ENCODE data around the gene TRIM75. TPM values are rescaled to one million over a fixed set of nuclear protein-coding genes. Genes with fewer than 3 reads are reported as not detected.
"Not testable (repeated sequence)": the region's sequence is repeated elsewhere in the genome, so short reads cannot be mapped to it uniquely, and the experiment has no call there.

The TRIM75 gene
- total and polyA plus RNA-seq, 7 experiments from 2014 or later = not detected

DNA sequence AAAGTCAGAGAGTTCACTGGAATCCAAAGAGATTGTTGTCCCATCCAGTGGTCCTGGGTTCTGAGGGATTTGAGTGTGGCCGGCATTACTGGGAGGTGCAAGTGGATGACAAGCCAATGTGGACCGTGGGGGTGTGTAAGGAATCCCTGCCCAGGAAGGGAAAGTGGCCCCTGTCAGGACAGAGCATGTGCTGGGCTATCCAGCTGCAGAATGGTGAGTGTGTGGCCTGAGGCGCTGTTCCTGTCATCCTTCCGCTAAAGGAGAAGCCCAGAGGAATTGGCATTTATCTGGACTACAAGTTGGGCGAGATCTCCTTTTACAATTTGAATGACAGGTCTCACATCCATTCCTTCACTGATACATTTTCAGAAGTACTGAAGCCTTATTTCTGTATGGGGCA, 42.3 kb upstream of the TRIM75 start:
- ChIA-PET CTCF (no interaction called here), POLR2A (no interaction called here)
- H3K27ac Mint-ChIP-seq = no peak overlapping the region
- no peaks in the 10 kb centered on the region for H3K27me3 ChIP-seq (ENCODE audit: control insufficient read depth in 2 of 2, insufficient read depth in 2 of 2, low read length in 2 of 2)
- H3K4me3 ChIP-seq (ENCODE audit: low read length) = no peak overlapping the region
- no peaks in the 10 kb centered on the region for H3K9me3 ChIP-seq (ENCODE audit: control insufficient read depth in 2 of 3, low read length in 3 of 3)
- intact Hi-C loops (cut with micrococcal nuclease) = no loop called here
- no peak overlapping the region for H3K4me3 Mint-ChIP-seq
- H3K27me3 Mint-ChIP-seq = peaks cover 4 to 44% (median 24%) of the 10 kb centered on the region in 5 donors
- DNase-seq (no peak), ATAC-seq (no peak)
- H3K4me1 Mint-ChIP-seq = peaks cover 0 to 15% (median 0%) of the 10 kb centered on the region in 7 donors
- no peaks in the 10 kb centered on the region for H3K9me3 Mint-ChIP-seq
- H3K36me3 Mint-ChIP-seq = peaks cover 0 to 4% (median 0%) of the 10 kb centered on the region in 5 donors
- no peaks in the 10 kb centered on the region for H3K4me1 ChIP-seq (ENCODE audit: control insufficient read depth in 2 of 2, insufficient read depth in 2 of 2, low read length in 2 of 2)
- no peak overlapping the region for H3K27ac ChIP-seq (ENCODE audit: low read depth, low read length)
- no peaks in the 10 kb centered on the region for H3K36me3 ChIP-seq (ENCODE audit: control insufficient read depth in 2 of 3, insufficient read depth in 3 of 3, low read length in 3 of 3)

DNA sequence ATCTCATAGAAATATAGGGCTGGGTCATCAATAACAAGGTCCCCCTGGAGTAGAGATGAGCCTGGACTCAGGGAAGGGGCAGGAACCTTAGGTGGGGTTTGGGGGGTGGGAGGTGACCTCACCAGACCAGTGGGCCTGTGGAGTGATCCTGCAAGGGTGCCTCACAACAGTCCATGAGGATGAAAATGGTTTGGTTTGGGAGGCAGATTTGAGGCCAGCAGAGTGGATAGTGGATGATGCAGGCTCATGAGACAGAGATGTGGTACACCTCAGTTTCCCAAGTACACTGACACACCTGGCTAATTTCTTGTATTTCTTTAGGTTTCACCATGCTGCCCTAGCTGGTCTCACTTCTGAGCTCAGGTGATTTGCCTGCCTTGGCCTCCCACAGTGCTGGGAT, 40.0 kb upstream of the TRIM75 start:
- Histone ChIP-seq H3K9me3 (ENCODE audit: control insufficient read depth in 2 of 3, low read length in 3 of 3) (no peaks in the 10 kb centered on the region), H3K27me3 (ENCODE audit: control insufficient read depth in 2 of 2, insufficient read depth in 2 of 2, low read length in 2 of 2) (no peaks in the 10 kb centered on the region), H3K27ac (ENCODE audit: low read depth, low read length) (no peak overlapping the region), H3K4me3 (ENCODE audit: low read length) (no peak overlapping the region), H3K4me1 (ENCODE audit: control insufficient read depth in 2 of 2, insufficient read depth in 2 of 2, low read length in 2 of 2) (no peaks in the 10 kb centered on the region), H3K36me3 (ENCODE audit: control insufficient read depth in 2 of 3, insufficient read depth in 3 of 3, low read length in 3 of 3) (no peaks in the 10 kb centered on the region)
- ATAC-seq = no peak
- H3K4me3 Mint-ChIP-seq = no peak overlapping the region
- peaks cover 0 to 4% (median 0%) of the 10 kb centered on the region in 5 donors for H3K36me3 Mint-ChIP-seq
- H3K27ac Mint-ChIP-seq = no peak overlapping the region
- peaks cover 0 to 15% (median 0%) of the 10 kb centered on the region in 7 donors for H3K4me1 Mint-ChIP-seq
- ChIA-PET POLR2A (no interaction called here), CTCF (no interaction called here)
- peaks cover 0 to 2% (median 0%) of the 10 kb centered on the region in 11 donors for H3K9me3 Mint-ChIP-seq
- peaks cover 3 to 54% (median 15%) of the 10 kb centered on the region in 5 donors for H3K27me3 Mint-ChIP-seq
- no peak for DNase-seq
- intact Hi-C loops (cut with micrococcal nuclease) = no loop called here

DNA sequence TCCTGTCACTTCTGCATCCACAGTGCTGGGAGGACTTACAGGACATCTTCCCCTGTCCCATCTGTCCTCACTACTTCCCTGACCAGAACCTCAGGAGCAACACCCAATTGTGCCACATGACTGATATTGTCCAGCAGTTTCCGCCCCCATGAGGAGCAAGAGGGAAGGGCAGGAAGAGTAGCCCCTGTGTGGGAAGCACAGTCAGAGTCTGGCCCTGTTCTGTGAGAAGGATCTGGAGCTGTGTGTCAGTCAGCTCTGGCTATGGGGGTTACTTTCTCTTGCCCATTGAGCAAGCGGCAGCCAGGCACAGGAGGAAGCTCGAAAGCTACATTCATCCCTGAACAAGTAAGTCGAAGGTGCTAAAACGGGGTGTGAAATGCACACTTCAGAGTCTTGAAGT, 36.7 kb upstream of the TRIM75 start:
- no peak overlapping the region for H3K27ac Mint-ChIP-seq
- H3K4me3 ChIP-seq (ENCODE audit: low read length) = no peak overlapping the region
- no peaks in the 10 kb centered on the region for H3K9me3 ChIP-seq (ENCODE audit: control insufficient read depth in 2 of 3, low read length in 3 of 3)
- peaks cover 0 to 4% (median 0%) of the 10 kb centered on the region in 5 donors for H3K36me3 Mint-ChIP-seq
- peaks cover 0 to 3% (median 0%) of the 10 kb centered on the region in 7 donors for H3K4me1 Mint-ChIP-seq
- CTCF ChIA-PET = no interaction called here
- ATAC-seq (no peak), DNase-seq (no peak)
- H3K27ac ChIP-seq (ENCODE audit: low read depth, low read length) = no peak overlapping the region
- intact Hi-C loops (cut with micrococcal nuclease) = no loop called here
- no peaks in the 10 kb centered on the region for H3K4me1 ChIP-seq (ENCODE audit: control insufficient read depth in 2 of 2, insufficient read depth in 2 of 2, low read length in 2 of 2)
- no peaks in the 10 kb centered on the region for H3K36me3 ChIP-seq (ENCODE audit: control insufficient read depth in 2 of 3, insufficient read depth in 3 of 3, low read length in 3 of 3)
- H3K27me3 Mint-ChIP-seq = peaks cover 2 to 34% (median 5%) of the 10 kb centered on the region in 5 donors
- no peaks in the 10 kb centered on the region for H3K27me3 ChIP-seq (ENCODE audit: control insufficient read depth in 2 of 2, insufficient read depth in 2 of 2, low read length in 2 of 2)
- H3K4me3 Mint-ChIP-seq = no peak overlapping the region
- POLR2A ChIA-PET = no interaction called here
- peaks cover 0 to 5% (median 0%) of the 10 kb centered on the region in 11 donors for H3K9me3 Mint-ChIP-seq

- H3K4me1 Mint-ChIP-seq; ATAC-seq; H3K4me3 Mint-ChIP-seq; POLR2A ChIA-PET; H3K4me3 ChIP-seq (ENCODE audit: low read length); intact Hi-C loops (cut with micrococcal nuclease); H3K4me1 ChIP-seq (ENCODE audit: control insufficient read depth in 2 of 2, insufficient read depth in 2 of 2, low read length in 2 of 2); H3K27ac ChIP-seq (ENCODE audit: low read depth, low read length); H3K27me3 ChIP-seq (ENCODE audit: control insufficient read depth in 2 of 2, insufficient read depth in 2 of 2, low read length in 2 of 2); DNase-seq; H3K9me3 Mint-ChIP-seq; H3K9me3 ChIP-seq (ENCODE audit: control insufficient read depth in 2 of 3, low read length in 3 of 3); H3K27ac Mint-ChIP-seq; H3K36me3 Mint-ChIP-seq; CTCF ChIA-PET; H3K36me3 ChIP-seq (ENCODE audit: control insufficient read depth in 2 of 3, insufficient read depth in 3 of 3, low read length in 3 of 3): not testable (repeated sequence)
- peaks cover 3 to 24% (median 5%) of the 10 kb centered on the region in 5 donors for H3K27me3 Mint-ChIP-seq
Measured at GRCh38 chr4:165019995-165020394, 33.7 kb upstream of the TRIM75 start.

GRCh38 chr4:165025782-165026181, 27.9 kb upstream of the TRIM75 start:
- intact Hi-C loops (cut with micrococcal nuclease); H3K27me3 ChIP-seq (ENCODE audit: control insufficient read depth in 2 of 2, insufficient read depth in 2 of 2, low read length in 2 of 2); H3K27ac Mint-ChIP-seq; H3K36me3 ChIP-seq (ENCODE audit: control insufficient read depth in 2 of 3, insufficient read depth in 3 of 3, low read length in 3 of 3); DNase-seq; POLR2A ChIA-PET; H3K36me3 Mint-ChIP-seq; H3K4me1 Mint-ChIP-seq; ATAC-seq; H3K9me3 Mint-ChIP-seq; H3K9me3 ChIP-seq (ENCODE audit: control insufficient read depth in 2 of 3, low read length in 3 of 3); H3K27ac ChIP-seq (ENCODE audit: low read depth, low read length); H3K4me1 ChIP-seq (ENCODE audit: control insufficient read depth in 2 of 2, insufficient read depth in 2 of 2, low read length in 2 of 2); H3K4me3 Mint-ChIP-seq; H3K4me3 ChIP-seq (ENCODE audit: low read length): not testable (repeated sequence)
- CTCF ChIA-PET = interaction anchor here (0.6 kb wide), 1 partner anchor 40 kb away, joined by 4 read pairs; no protein-coding TSS in a partner anchor
- peaks cover 0 to 14% (median 9%) of the 10 kb centered on the region in 5 donors for H3K27me3 Mint-ChIP-seq

GRCh38 chr4:165027762-165028402, 25.8 kb upstream of the TRIM75 start:
- Histone ChIP-seq H3K27me3 (ENCODE audit: control insufficient read depth in 2 of 2, insufficient read depth in 2 of 2, low read length in 2 of 2) (no peaks in the 10 kb centered on the region), H3K27ac (ENCODE audit: low read depth, low read length) (no peak overlapping the region), H3K4me3 (ENCODE audit: low read length) (no peak overlapping the region), H3K36me3 (ENCODE audit: control insufficient read depth in 2 of 3, insufficient read depth in 3 of 3, low read length in 3 of 3) (no peaks in the 10 kb centered on the region), H3K4me1 (ENCODE audit: control insufficient read depth in 2 of 2, insufficient read depth in 2 of 2, low read length in 2 of 2) (no peaks in the 10 kb centered on the region), H3K9me3 (ENCODE audit: control insufficient read depth in 2 of 3, low read length in 3 of 3) (no peaks in the 10 kb centered on the region)
- ChIA-PET CTCF (no interaction called here), POLR2A (no interaction called here)
- H3K4me1 Mint-ChIP-seq = no peaks in the 10 kb centered on the region
- intact Hi-C loops (cut with micrococcal nuclease) = no loop called here
- ATAC-seq (no peak), DNase-seq (no peak)
- H3K27ac Mint-ChIP-seq = no peak overlapping the region
- H3K4me3 Mint-ChIP-seq = no peak overlapping the region
- no peaks in the 10 kb centered on the region for H3K36me3 Mint-ChIP-seq
- peaks cover 0 to 3% (median 0%) of the 10 kb centered on the region in 11 donors for H3K9me3 Mint-ChIP-seq
- H3K27me3 Mint-ChIP-seq = peaks cover 0 to 14% (median 5%) of the 10 kb centered on the region in 5 donors

GRCh38 chr4:165031436-165032211, 22.0 kb upstream of the TRIM75 start, which contains the start of gene TRIM60:
TRIM60 (plus strand) TSS chr4:165031999; CDS start chr4:165040073, 8,074 bp downstream.
- no peaks in the 10 kb centered on the region for H3K4me1 ChIP-seq (ENCODE audit: control insufficient read depth in 2 of 2, insufficient read depth in 2 of 2, low read length in 2 of 2)
- no peaks in the 10 kb centered on the region for H3K27me3 ChIP-seq (ENCODE audit: control insufficient read depth in 2 of 2, insufficient read depth in 2 of 2, low read length in 2 of 2)
- CTCF ChIA-PET = no interaction called here
- POLR2A ChIA-PET = no interaction called here
- H3K27ac ChIP-seq (ENCODE audit: low read depth, low read length) = no peak within 1 kb of the TSS
- Mint-ChIP-seq H3K4me1 (no peaks in the 10 kb centered on the region), H3K27me3 (peaks cover 0 to 9% (median 5%) of the 10 kb centered on the region in 5 donors), H3K36me3 (no peaks in the 10 kb centered on the region), H3K9me3 (peaks cover 0 to 3% (median 0%) of the 10 kb centered on the region in 11 donors), H3K4me3 (no peak within 1 kb of the TSS), H3K27ac (no peak within 1 kb of the TSS)
- no peaks in the 10 kb centered on the region for H3K9me3 ChIP-seq (ENCODE audit: control insufficient read depth in 2 of 3, low read length in 3 of 3)
- ATAC-seq (no peak), DNase-seq (no peak)
- no peak within 1 kb of the TSS for H3K4me3 ChIP-seq (ENCODE audit: low read length)
- intact Hi-C loops (cut with micrococcal nuclease) = no loop called here
- no peaks in the 10 kb centered on the region for H3K36me3 ChIP-seq (ENCODE audit: control insufficient read depth in 2 of 3, insufficient read depth in 3 of 3, low read length in 3 of 3)
